OCI-LY7 (cell line): Measurements from ENCODE around the gene VPS50. TPM values are rescaled to one million over a fixed set of nuclear protein-coding genes. Genes with fewer than 3 reads are reported as not detected.
"Not testable (repeated sequence)": the region's sequence is repeated elsewhere in the genome, so short reads cannot be mapped to it uniquely, and the experiment has no call there.

Experiments
- BruUV-seq: library from RNA; stranded (reverse); fragments of 400-500 nt; replicated peaks from 2 replicates; lab custom pipeline; 2021; lab: Mats Ljungman, UMichigan
- CTCF ChIA-PET: fragments of 300-600 bp; sonication (Branson Sonifier 250); formaldehyde crosslinking; loops from one replicate; lab custom pipeline; 2022; ENCODE audit warnings: antibody characterized with exemption; ENCODE audit not compliant: unreplicated experiment; lab: Charles Lee
- POLR2A ChIA-PET: fragments of 300-600 bp; sonication (Branson Sonifier 250); formaldehyde crosslinking; loops from one replicate; lab custom pipeline; 2022; ENCODE audit warnings: antibody characterized with exemption; lab: Charles Lee
- DNase-seq: peaks from one replicate; pipeline ENCODE4 v3.0.0-alpha.2; 2015; ENCODE audit warnings: low spot score
- H2AFZ ChIP-seq: fragments of 200-600 bp; sonication (generic), shearing (Covaris generic); 2 replicates; pipeline ENCODE4 v1.6.1; 2014; ENCODE audit warnings: mild to moderate bottlenecking, antibody characterized with exemption, low read length, moderate library complexity
- H3K27ac ChIP-seq: fragments of 200-600 bp; sonication (generic); 2 replicates; pipeline ENCODE4 v1.5.1; 2014; ENCODE audit warnings: mixed run types, low read depth, mild to moderate bottlenecking, moderate library complexity, low read length, inconsistent platforms; ENCODE audit not compliant: poor library complexity, severe bottlenecking
- H3K36me3 ChIP-seq: fragments of 200-600 bp; sonication (generic); 2 replicates; pipeline ENCODE4 v1.6.1; 2014; ENCODE audit warnings: mild to moderate bottlenecking, antibody characterized with exemption, low read length, moderate library complexity, mixed read lengths; ENCODE audit not compliant: insufficient read depth
- H3K4me1 ChIP-seq: fragments of 200-600 bp; sonication (generic); 2 replicates; pipeline ENCODE4 v1.5.1; 2014; ENCODE audit warnings: mild to moderate bottlenecking, low read length; ENCODE audit not compliant: insufficient read depth, poor library complexity, severe bottlenecking
- H3K4me2 ChIP-seq: fragments of 200-600 bp; sonication (generic); 2 replicates; pipeline ENCODE4 v1.6.1; 2014; ENCODE audit warnings: mild to moderate bottlenecking, low read length
- H3K4me3 ChIP-seq: fragments of 200-600 bp; sonication (generic); 2 replicates; pipeline ENCODE4 v1.5.1; 2014; ENCODE audit warnings: mild to moderate bottlenecking, low read depth, low read length; ENCODE audit not compliant: poor library complexity, severe bottlenecking
- H3K79me2 ChIP-seq: fragments of 200-600 bp; sonication (generic); 2 replicates; pipeline ENCODE4 v1.6.1; 2016; ENCODE audit warnings: low read depth, mild to moderate bottlenecking, low read length, moderate library complexity, mixed read lengths; ENCODE audit not compliant: insufficient read depth
- H3K9me2 ChIP-seq: fragments of 200-600 bp; sonication (generic); 2 replicates; pipeline ENCODE4 v1.6.1; 2016; ENCODE audit warnings: mild to moderate bottlenecking, low read length, mixed read lengths; ENCODE audit not compliant: insufficient read depth
- H3K9me3 ChIP-seq: fragments of 200-600 bp; sonication (generic); 2 replicates; pipeline ENCODE4 v1.6.1; 2014; ENCODE audit warnings: mild to moderate bottlenecking, mixed run types, low read length, mixed read lengths
- H4K20me1 ChIP-seq: fragments of 200-600 bp; sonication (generic); 2 replicates; pipeline ENCODE4 v1.6.1; 2014; ENCODE audit warnings: mild to moderate bottlenecking, antibody characterized with exemption, low read length, moderate library complexity, mixed read lengths; ENCODE audit not compliant: insufficient read depth
- EZH2phosphoT487 ChIP-seq: fragments of 200-600 bp; sonication (generic); IDR thresholded peaks from 2 replicates; pipeline ENCODE4 v1.6.1; 2018; ENCODE audit warnings: low read depth, borderline replicate concordance, mild to moderate bottlenecking, mixed run types, antibody characterized with exemption, low read length, moderate library complexity, mixed read lengths
- intact Hi-C: fragments of 100-400 bp; cut with micrococcal nuclease; formaldehyde crosslinking; loops from one replicate; pipeline ENCODE4 v1.10.0; 2022; ENCODE audit not compliant: unreplicated experiment
- total RNA-seq, 2 experiments: library from RNA; depleted of rRNA in 1 of 2; stranded (reverse); fragments of >200 nt in 1 of 2; shearing (Covaris generic) in 1 of 2; gene quantifications; 2 replicates each; pipeline ENCODE4 v1.2.3, GENCODE V29; 2014 to 2022
- TF ChIP-seq, protein P1 (sequence below): fragments of 200-600 bp; sonication (generic); conservative IDR thresholded peaks from 2 replicates; pipeline ENCODE4 v1.5.1; 2014; ENCODE audit warnings: mild to moderate bottlenecking, antibody characterized with exemption, low read length, moderate library complexity, mixed read lengths

VPS50 gene
- total RNA-seq, 2 experiments from 2014 or later = 17.9 to 20.0 TPM

DNA sequence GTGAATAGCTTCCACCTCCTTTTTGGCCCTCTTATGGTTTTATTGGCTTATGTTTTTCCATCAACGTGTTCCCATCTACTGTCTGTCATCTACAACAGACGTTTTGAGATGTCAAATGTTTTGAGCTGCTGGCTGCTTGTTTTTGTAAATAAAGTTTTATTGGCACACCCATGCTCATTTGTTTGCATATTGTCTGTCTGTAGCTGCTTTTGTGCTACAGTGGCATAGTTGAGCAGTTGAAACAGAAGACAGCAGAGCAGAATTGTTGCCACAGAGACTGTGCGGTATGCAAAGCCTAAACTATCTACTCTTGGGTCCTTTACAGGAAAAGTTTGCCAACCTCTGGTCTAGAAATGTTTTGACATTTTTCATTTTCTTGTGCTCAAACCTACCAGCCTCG is 88.7 kb downstream of the VPS50 start:
- H4K20me1 ChIP-seq = no peaks in the 10 kb centered on the region
- no peak for TF ChIP-seq EZH2phosphoT487
- TF ChIP-seq, protein P1, sequence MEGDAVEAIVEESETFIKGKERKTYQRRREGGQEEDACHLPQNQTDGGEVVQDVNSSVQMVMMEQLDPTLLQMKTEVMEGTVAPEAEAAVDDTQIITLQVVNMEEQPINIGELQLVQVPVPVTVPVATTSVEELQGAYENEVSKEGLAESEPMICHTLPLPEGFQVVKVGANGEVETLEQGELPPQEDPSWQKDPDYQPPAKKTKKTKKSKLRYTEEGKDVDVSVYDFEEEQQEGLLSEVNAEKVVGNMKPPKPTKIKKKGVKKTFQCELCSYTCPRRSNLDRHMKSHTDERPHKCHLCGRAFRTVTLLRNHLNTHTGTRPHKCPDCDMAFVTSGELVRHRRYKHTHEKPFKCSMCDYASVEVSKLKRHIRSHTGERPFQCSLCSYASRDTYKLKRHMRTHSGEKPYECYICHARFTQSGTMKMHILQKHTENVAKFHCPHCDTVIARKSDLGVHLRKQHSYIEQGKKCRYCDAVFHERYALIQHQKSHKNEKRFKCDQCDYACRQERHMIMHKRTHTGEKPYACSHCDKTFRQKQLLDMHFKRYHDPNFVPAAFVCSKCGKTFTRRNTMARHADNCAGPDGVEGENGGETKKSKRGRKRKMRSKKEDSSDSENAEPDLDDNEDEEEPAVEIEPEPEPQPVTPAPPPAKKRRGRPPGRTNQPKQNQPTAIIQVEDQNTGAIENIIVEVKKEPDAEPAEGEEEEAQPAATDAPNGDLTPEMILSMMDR = no peak
- no TSS peak for BruUV-seq
- no peaks in the 10 kb centered on the region for H3K9me3 ChIP-seq
- no peaks in the 10 kb centered on the region for H3K79me2 ChIP-seq
- no peaks in the 10 kb centered on the region for H3K9me2 ChIP-seq
- ChIA-PET CTCF (no interaction called here), POLR2A (interaction anchor here (1.1 kb wide), 2 partner anchors 14 to 28 kb away, joined by 3 read pairs; no protein-coding TSS in a partner anchor)
- H3K4me1 ChIP-seq = no peaks in the 10 kb centered on the region
- intact Hi-C loops = no loop called here
- H3K4me3 ChIP-seq = no peak overlapping the region
- DNase-seq = no peak
- no peak overlapping the region for H2AFZ ChIP-seq
- H3K4me2 ChIP-seq = no peak overlapping the region
- no peaks in the 10 kb centered on the region for H3K36me3 ChIP-seq
- H3K27ac ChIP-seq = no peak overlapping the region

DNA sequence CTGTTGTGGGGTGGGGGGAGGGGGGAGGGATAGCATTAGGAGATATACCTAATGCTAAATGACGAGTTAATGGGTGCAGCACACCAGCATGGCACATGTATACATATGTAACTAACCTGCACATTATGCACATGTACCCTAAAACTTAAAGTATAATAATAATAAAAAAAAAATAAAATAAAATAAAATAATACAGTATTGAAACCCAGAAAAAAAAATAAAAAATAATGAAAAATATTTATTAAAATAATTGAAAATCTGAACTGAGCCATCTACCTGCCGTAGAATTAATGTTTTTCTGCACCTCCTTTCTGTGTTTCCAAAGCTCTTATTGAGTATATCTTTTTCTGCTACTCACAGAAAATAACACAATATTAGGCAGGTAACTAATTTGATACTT is 94.1 kb downstream of the VPS50 start:
- H3K9me2 ChIP-seq, intact Hi-C loops, H3K9me3 ChIP-seq, H3K36me3 ChIP-seq, H3K27ac ChIP-seq, H3K4me3 ChIP-seq, H4K20me1 ChIP-seq, H3K4me2 ChIP-seq, CTCF ChIA-PET, DNase-seq, BruUV-seq, H3K79me2 ChIP-seq, H2AFZ ChIP-seq, H3K4me1 ChIP-seq: not testable (repeated sequence)
- POLR2A ChIA-PET = interaction anchor here (1.3 kb wide), 1 partner anchor 29 kb away, joined by 6 read pairs; no protein-coding TSS in a partner anchor

DNA sequence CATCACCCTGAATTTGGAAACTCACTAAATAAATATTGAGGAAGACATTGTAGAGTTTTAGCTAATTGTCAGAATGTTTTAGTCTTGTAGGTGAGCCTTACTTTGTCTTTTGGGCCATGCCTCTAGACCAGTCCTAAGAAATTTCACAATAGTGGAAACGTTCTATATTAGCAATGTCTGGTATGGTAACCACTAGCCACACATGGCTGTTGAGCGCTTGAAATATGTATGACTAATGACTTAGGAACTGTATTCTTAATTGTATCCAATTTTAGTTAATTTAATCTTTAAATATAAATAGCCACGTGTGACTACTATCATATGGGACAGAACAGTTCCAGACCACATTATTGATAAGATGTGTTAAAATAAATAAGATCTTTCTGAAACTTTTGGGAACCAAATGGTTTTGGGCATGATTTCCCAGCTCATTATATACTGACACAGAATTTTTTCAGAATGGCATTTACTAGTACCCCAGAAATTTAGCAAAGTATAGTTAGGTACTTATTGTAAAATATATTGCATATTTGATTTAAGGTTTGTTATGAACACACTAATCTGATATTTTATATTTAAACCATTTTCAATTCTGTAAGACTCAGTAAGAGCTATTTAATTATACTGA is 95.0 kb downstream of the VPS50 start:
- intact Hi-C loops = no loop called here
- Histone ChIP-seq H3K27ac (no peak overlapping the region), H2AFZ (no peak overlapping the region), H3K4me3 (no peak overlapping the region), H3K4me1 (no peaks in the 10 kb centered on the region), H3K9me3 (no peaks in the 10 kb centered on the region), H3K36me3 (no peaks in the 10 kb centered on the region), H3K9me2 (no peaks in the 10 kb centered on the region), H3K4me2 (no peak overlapping the region), H3K79me2 (no peaks in the 10 kb centered on the region), H4K20me1 (no peaks in the 10 kb centered on the region)
- TF ChIP-seq, protein P1 = no peak
- TF ChIP-seq EZH2phosphoT487 = no peak
- BruUV-seq = no TSS peak
- CTCF ChIA-PET = no interaction called here
- POLR2A ChIA-PET = interaction anchor here (0.6 to 1.3 kb wide), 4 partner anchors 9 to 48 kb away, joined by 3 to 6 read pairs (median 4); no protein-coding TSS in a partner anchor
- DNase-seq = no peak
